Ovary (tissue), 3 donors: ENCODE results near the gene ZNF514.

Experiments used
- CTCF ChIP-seq, 3 donors: fragments of 450-650 bp in 2 of 3; fragments of 200-600 bp in 1 of 3; IDR thresholded peaks; one replicate each; pipeline versions ENCODE4 v1.5.1 to v1.8.0; 2016 to 2022; ENCODE audit warnings: antibody characterized with exemption in 3 of 3, mild to moderate bottlenecking in 1 of 3
- POLR2A ChIP-seq: fragments of 450-650 bp; IDR thresholded peaks from one replicate; pipeline ENCODE4 v1.6.1; 2017; ENCODE audit warnings: antibody characterized with exemption, mild to moderate bottlenecking, moderate library complexity
- donor health status: DM: no; HTN: no; CAD: no.

GRCh38 chr2:95171902-95172301 is 12.3 kb upstream of the ZNF514 start:
- TF ChIP-seq POLR2A, result no peak
- TF ChIP-seq CTCF (IDR thresholded peaks at IDR 0.05), result no peak
